Large intestine (tissue), 3 donors: ENCODE data around the gene NCKAP5. TPM values are rescaled to one million over a fixed set of nuclear protein-coding genes. Genes with fewer than 3 reads are reported as not detected.
A peak's percentile ranks its signal among the peaks of the same experiment; 100 is the strongest.

ENCODE experiments used
- DNase-seq, 2 donors: peaks; one replicate each; pipeline versions ENCODE4 v3.0.0 to v3.0.0-alpha.2; 2013
- H3K27ac ChIP-seq: one replicate; pipeline ENCODE4 v1.5.1; 2013; ENCODE audit warnings: low read length
- H3K27me3 ChIP-seq: 2 replicates; pipeline ENCODE4 v1.6.1; 2013; ENCODE audit warnings: low read length; ENCODE audit not compliant: control insufficient read depth, insufficient read depth
- H3K36me3 ChIP-seq: 2 replicates; pipeline ENCODE4 v1.6.1; 2013; ENCODE audit warnings: low read length; ENCODE audit not compliant: control insufficient read depth, insufficient read depth
- H3K4me1 ChIP-seq: one replicate; pipeline ENCODE4 v1.6.1; 2013; ENCODE audit warnings: low read length; ENCODE audit not compliant: control insufficient read depth, insufficient read depth
- H3K4me3 ChIP-seq: one replicate; pipeline ENCODE4 v1.5.1; 2013; ENCODE audit warnings: low read length
- H3K9me3 ChIP-seq: one replicate; pipeline ENCODE4 v1.6.1; 2013; ENCODE audit warnings: mild to moderate bottlenecking, low read depth, low read length, moderate library complexity; ENCODE audit not compliant: control insufficient read depth
- WGBS: methylation state at CpG from one replicate; pipeline ENCODE4 v1.1.5; 2013; ENCODE audit warnings: low lambda C conversion rate; ENCODE audit not compliant: insufficient coverage; 5-methylcytosine and 5-hydroxymethylcytosine counted together
- polyA plus RNA-seq: library from polyadenylated mRNA; unstranded; fragments of 120-200 nt; gene quantifications from one replicate; pipeline ENCODE4 v1.2.1, GENCODE V29; 2013

Gene NCKAP5
- polyA plus RNA-seq, 1 donor = 4.3 TPM

DNA sequence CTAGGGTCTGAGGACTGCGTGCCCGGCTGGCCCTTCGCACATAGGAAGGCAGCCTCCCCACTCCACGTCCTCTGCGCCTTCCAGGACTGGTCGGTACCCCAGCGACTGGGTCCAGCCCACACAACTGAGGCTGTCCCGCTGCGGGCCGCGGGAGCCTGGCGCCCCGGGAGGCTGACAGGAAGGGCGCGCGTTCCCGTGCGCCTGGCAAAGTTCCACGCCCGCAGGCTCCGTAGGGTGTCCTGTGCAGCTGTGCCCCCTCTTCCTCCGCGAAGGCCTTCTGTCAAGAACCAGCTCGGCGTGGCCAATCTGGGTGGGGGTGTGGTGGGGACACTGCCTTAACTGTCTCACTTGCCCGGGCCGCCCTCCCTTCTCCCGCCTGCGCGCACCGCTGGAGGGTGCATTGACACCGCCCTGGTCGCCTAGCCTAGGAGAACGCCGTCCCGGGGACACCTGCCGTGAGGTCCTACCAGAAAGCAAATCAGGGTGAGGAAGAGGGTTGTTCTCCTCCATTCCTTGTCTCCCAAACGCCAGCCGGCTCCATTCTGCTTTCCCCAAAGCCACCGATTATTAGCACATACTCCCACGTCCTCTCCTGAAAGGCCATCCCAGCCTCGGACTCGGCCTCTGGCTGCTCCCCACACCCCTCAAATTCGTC, 897.6 kb downstream of the NCKAP5 start:
- Histone ChIP-seq H3K4me3 (peak overlapping the region; percentile 39), H3K9me3 (peaks cover 3% of the 10 kb centered on the region), H3K4me1 (peaks cover 15% of the 10 kb centered on the region), H3K27ac (no peak overlapping the region), H3K36me3 (no peaks in the 10 kb centered on the region), H3K27me3 (peaks cover 56% of the 10 kb centered on the region)
- peak in 1 of 2 donors; percentile 51 for DNase-seq
- 4% methylated on average over 4 of the region's 44 CpGs for WGBS

DNA sequence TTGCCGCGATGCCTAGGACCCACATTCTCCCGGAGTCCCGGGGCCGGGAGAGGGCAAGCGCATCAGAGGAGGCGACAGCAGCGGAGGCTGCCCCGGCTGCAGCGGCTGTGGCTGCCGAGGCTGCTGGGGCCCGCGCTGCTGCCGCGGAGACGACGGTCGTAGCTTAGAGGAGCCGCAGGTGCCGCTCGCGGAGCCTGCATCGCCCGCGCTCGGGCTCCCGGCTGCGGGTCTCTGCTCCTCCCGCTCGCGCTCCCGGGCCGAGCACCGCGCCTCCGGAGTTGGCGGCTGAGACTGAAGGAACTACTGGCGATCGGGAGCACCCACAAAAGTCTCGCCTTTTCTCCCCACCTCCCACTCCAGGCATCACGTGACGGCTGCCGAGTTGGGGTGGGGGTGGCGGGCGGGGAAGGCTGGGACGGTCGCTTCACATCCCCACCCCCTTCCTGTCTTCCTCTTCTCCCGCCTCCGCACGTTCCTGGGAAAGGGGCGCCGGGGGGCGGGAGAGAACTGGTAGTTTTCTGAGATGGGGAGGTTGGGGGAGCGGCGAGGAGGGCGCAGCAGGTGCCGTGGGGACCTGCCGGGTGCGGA, 898.3 kb downstream of the NCKAP5 start, which contains the start of gene LYPD1:
Gene LYPD1 (minus strand): TSS at position 298 of the 588 bp plus-strand sequence. CDS start 273 bp downstream, at position 25.
- H3K4me1 ChIP-seq = peaks cover 15% of the 10 kb centered on the region
- H3K4me3 ChIP-seq = peak within 1 kb of the TSS; percentile 39
- peaks cover 3% of the 10 kb centered on the region for H3K9me3 ChIP-seq
- no CpG with 5 or more reads among the region's 59 CpGs for WGBS
- no peak within 1 kb of the TSS for H3K27ac ChIP-seq
- H3K36me3 ChIP-seq = no peaks in the 10 kb centered on the region
- DNase-seq = peak in 1 of 2 donors; percentile 38
- peaks cover 56% of the 10 kb centered on the region for H3K27me3 ChIP-seq

DNA sequence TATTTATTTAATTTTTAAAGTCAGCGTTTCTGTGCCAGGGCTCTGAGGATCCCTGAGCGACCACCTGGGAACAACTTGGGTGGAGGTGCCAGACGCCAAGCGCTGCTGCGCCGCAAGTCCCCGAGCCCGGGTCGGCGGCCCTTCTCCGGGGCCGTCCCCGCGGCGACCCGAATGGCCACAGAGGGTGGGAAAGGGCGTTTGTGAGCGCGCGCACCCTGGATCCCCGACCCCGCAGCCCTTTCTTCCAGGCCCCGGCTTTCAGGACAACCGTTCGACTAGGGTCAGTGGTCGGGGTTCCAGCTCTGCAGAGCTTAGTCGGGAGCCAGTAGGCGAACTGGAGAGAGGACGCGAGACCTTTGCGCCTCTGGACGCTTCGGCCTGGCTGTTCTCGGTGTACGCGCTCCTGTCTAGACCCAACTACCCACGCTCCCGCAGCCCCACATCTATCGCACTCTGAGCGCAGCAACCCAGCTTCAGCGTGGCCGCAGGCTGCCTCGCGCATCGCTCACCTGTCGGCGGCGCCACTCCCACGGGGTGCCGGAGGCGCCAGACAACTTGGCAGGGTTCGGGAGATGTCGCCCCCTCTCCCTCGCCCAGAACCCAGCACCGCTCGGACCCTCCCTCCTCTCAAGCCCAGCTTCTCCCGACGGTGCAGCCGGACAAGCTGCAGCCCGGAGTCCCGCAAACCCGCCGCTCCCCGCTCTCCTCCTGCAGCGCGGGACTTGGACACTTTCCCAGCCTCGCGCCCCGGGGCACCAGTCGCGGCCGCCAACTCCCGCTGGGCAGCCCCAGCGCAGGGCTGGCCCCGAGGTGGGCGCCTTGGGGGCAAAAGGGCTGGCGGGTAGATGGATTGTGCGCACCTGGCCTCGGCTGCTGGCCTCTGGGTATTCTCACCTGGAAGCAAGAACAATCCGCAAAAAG, 899.0 kb downstream of the NCKAP5 start:
- H3K4me1 ChIP-seq = peaks cover 15% of the 10 kb centered on the region
- no peak overlapping the region for H3K27ac ChIP-seq
- peaks cover 3% of the 10 kb centered on the region for H3K9me3 ChIP-seq
- H3K36me3 ChIP-seq = no peaks in the 10 kb centered on the region
- WGBS = no CpG with 5 or more reads among the region's 80 CpGs
- peak in 1 of 2 donors; percentile 28 for DNase-seq
- peak overlapping the region; percentile 32 for H3K4me3 ChIP-seq
- H3K27me3 ChIP-seq = peaks cover 56% of the 10 kb centered on the region

DNA sequence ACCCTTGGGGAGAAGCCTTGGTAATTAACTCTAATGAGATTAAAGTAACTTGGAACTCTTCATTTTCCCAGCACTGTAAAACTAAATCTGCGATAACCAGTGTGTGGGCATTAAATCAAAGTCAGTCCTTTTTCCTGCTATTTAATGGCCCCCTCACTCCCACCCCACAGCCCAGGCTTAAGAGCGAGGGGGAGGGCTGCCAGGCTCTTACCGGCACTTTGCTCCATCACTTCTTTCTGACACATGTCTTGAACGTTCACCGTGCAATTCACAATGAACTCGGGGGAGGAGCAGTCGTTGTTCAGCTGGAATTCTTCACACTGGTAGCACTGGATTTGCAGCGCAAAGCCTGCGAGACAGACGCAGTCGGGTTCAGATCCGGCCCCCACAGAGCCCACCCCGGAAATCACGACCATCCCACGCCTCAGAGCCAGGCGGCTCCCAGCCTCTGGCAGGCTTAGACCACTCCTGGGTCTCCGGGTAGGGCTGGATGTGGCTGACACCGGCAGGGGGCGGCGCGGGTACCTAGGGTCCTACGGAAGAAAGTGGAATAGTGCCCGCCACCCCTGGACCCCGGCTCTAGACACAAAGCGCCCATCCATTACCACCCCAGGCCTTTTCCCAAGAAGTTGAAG, 900.0 kb downstream of the NCKAP5 start:
- peak in 1 of 2 donors; percentile 8 for DNase-seq
- H3K27ac ChIP-seq = no peak overlapping the region
- no peak overlapping the region for H3K4me3 ChIP-seq

DNA sequence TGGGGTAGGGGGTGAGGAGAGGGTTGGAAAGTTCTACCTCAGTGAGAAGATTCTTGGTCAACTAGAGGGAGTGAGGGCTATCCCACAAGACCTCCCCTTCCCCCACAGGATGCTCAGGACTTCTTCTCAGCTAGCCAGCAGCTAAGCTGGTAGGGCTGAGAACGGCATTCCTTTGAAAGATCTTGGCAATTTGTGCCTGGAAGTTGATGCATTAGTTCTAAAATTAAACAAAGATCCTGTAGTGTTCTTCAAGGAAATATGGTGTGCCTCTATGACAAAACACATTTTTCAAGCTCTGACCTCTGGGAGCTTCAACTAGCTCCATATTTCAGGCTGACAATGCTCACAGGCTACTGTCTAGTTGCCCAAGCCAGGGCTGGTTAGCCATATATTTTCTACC, 900.6 kb downstream of the NCKAP5 start:
- no peak for DNase-seq
- H3K27me3 ChIP-seq = peaks cover 55% of the 10 kb centered on the region
- H3K4me3 ChIP-seq = no peak overlapping the region
- H3K27ac ChIP-seq = no peak overlapping the region
- no CpG with 5 or more reads among the region's 1 CpG for WGBS
- peaks cover 15% of the 10 kb centered on the region for H3K4me1 ChIP-seq
- H3K9me3 ChIP-seq = peaks cover 3% of the 10 kb centered on the region
- H3K36me3 ChIP-seq = no peaks in the 10 kb centered on the region

More for the DNA sequence above, 900.0 kb downstream of the NCKAP5 start:
- H3K9me3 ChIP-seq = peaks cover 3% of the 10 kb centered on the region
- H3K4me1 ChIP-seq = peaks cover 15% of the 10 kb centered on the region
- no peaks in the 10 kb centered on the region for H3K36me3 ChIP-seq
- peaks cover 56% of the 10 kb centered on the region for H3K27me3 ChIP-seq
- WGBS = no CpG with 5 or more reads among the region's 25 CpGs

DNA sequence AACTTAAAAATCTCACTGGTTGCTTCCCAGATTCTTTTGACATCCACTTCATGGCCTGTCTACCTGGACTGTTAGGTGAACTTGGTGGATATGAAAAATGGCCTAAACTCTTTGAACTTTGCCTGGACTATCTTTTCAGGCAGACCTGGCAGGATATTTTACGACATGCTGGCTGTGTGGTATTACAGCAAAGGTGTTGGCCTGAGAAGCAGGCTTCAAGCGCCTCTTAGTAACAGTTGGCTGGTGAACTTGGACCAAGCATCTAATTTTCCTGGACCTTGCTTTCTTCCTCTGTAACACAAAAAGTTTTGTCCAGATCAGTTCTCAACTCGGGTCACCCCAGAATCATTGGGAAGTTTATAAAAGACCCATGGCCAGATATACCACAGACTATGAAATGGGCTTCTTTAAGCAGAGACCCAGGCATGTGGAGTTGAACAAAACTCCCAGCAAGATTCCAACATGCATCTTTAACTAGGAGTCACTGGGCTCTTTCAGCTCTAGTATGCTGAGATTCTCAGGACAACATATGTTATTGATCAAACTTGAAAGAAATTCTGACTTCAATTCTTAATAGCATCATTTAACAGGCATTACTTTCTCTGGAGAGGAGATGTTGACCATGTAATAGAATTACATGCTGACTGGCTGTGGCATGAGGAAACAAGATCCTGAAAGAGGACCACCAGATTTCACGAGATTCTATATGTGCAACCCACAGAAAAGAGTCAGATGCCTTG, 902.7 kb downstream of the NCKAP5 start:
- Histone ChIP-seq H3K27ac (no peak overlapping the region), H3K36me3 (no peaks in the 10 kb centered on the region), H3K4me1 (peaks cover 15% of the 10 kb centered on the region), H3K9me3 (peaks cover 3% of the 10 kb centered on the region), H3K4me3 (no peak overlapping the region), H3K27me3 (peaks cover 44% of the 10 kb centered on the region)
- WGBS = no CpG with 5 or more reads among the region's 4 CpGs
- DNase-seq = no peak

DNA sequence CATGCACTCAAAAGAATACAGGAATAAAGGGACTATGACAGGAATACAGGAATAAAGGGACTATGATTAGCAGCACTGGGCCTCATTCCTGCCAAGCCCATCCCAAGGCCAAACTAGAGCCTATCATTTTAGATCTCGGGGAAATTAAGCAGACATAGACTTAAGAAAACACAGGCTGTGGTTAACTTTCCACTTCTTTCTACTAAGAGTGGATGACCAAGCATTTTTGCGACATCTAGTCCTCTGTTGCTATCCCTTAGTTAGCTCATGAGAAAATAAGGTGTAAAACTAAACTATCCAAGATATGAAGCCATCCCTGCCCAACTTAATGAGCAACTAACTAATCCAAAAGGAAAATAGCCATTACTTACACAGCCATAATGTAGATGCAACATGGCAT, 904.2 kb downstream of the NCKAP5 start:
- peaks cover 29% of the 10 kb centered on the region for H3K27me3 ChIP-seq
- no peaks in the 10 kb centered on the region for H3K9me3 ChIP-seq
- no peak for DNase-seq
- no peak overlapping the region for H3K27ac ChIP-seq
- peaks cover 10% of the 10 kb centered on the region for H3K4me1 ChIP-seq
- no peaks in the 10 kb centered on the region for H3K36me3 ChIP-seq
- WGBS = 100% methylated on average over 1 of the region's 2 CpGs
- H3K4me3 ChIP-seq = no peak overlapping the region

DNA sequence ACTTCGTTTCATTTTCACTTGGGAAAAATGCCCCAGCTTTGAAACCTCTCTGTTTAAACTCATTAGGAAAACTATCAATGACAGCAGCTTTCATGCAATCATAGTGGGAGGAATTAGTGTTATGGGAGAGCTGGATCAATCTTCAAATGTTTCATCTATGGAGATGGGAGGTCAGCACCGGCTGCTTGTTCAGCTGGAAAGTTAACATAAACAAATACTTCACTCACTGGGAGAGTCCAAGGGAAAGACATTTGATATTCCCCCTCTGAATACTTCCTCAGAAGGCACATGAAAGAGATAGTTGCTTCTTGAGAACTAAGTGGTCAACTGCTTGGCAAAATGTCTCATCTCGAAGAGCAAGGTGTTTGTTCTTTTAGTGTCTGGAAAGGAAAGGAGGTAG, 905.5 kb downstream of the NCKAP5 start:
- DNase-seq = no peak
- no peaks in the 10 kb centered on the region for H3K9me3 ChIP-seq
- no peaks in the 10 kb centered on the region for H3K4me1 ChIP-seq
- H3K4me3 ChIP-seq = no peak overlapping the region
- H3K27me3 ChIP-seq = peaks cover 15% of the 10 kb centered on the region
- H3K27ac ChIP-seq = no peak overlapping the region
- H3K36me3 ChIP-seq = no peaks in the 10 kb centered on the region
- WGBS = 65% methylated on average over 2 of the region's 3 CpGs

DNA sequence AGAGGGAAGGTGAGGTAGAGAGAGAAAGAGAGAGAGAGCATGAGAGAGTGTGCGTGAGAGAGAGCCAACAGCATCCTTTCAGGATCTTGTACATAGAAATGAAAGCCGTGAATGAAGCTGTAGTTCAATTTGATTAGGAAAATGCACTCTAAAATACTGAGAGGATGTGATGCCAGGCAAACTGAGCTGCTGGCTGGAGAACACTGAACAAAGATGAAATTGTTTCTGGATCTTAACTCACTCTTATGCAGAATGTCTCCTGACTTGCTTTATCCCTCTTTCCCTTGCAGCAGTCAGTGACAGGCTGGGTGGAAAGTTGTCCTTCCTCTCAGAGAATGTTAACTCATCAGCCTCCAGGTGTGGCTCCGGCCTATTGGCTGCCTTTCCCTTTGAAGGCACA, 908.9 kb downstream of the NCKAP5 start:
- no peaks in the 10 kb centered on the region for H3K36me3 ChIP-seq
- no peaks in the 10 kb centered on the region for H3K9me3 ChIP-seq
- H3K27me3 ChIP-seq = no peaks in the 10 kb centered on the region
- WGBS = 100% methylated on average over 1 of the region's 3 CpGs
- H3K4me3 ChIP-seq = no peak overlapping the region
- DNase-seq = no peak
- no peaks in the 10 kb centered on the region for H3K4me1 ChIP-seq
- H3K27ac ChIP-seq = no peak overlapping the region
